ENCODE data around the gene C4orf54.

DNA sequence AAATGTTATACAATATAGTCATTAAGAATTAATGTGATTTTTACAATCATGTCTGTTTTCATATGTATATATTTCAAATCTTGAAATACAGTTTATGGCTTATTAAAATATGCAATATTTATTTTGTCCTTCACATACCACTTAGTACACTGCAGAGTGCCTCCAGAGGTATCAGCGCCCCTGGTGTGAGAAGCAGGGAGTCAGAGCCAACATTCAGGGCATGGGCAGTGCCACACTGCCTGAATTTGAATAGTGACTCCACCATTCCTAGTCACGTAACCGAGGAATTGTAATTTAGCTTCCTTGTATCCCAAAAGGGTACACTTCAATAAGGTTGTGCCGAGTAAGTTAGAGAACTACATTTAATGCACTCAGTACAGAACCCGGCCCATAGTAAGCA lies 4.3 kb upstream of the C4orf54 start:
- TF ChIP-seq POLR2A (IDR thresholded peaks at IDR 0.05) (no peak), POLR2AphosphoS5 (IDR thresholded peaks at IDR 0.05) (no peak), CTCF (IDR thresholded peaks at IDR 0.05) (no peak)
